Psoas muscle (tissue), 8 donors: ENCODE data around the gene PITPNM3. TPM values are rescaled to one million over a fixed set of nuclear protein-coding genes. Genes with fewer than 3 reads are reported as not detected.

Source experiments
- ATAC-seq, 4 donors: fragments of 200-7000 bp; cut with Tn5 transposase; one replicate each; pipeline ENCODE4 v1.9.1; 2020; ENCODE audit warnings: moderate library complexity in 3 of 4, mild to moderate bottlenecking in 2 of 4
- DNase-seq, 2 donors: peaks; one replicate each; pipeline ENCODE4 v3.0.0-alpha.2; 2020
- H3K27ac ChIP-seq: fragments of 200-600 bp; one replicate; pipeline ENCODE4 v1.8.0; 2022
- H3K27me3 ChIP-seq, 3 donors: fragments of 200-600 bp in 1 of 3; one replicate each; pipeline versions ENCODE4 v1.6.1 to v1.8.0; 2013 to 2022; ENCODE audit warnings: low read length in 2 of 3, mild to moderate bottlenecking in 2 of 3, moderate library complexity in 1 of 3; ENCODE audit not compliant: insufficient read depth in 3 of 3
- H3K36me3 ChIP-seq, 2 donors: fragments of 200-600 bp in 1 of 2; one replicate each; pipeline versions ENCODE4 v1.6.1 to v1.8.0; 2013 to 2022; ENCODE audit warnings: low read depth in 1 of 2, mild to moderate bottlenecking in 1 of 2, moderate library complexity in 1 of 2; ENCODE audit not compliant: insufficient read depth in 1 of 2
- H3K4me1 ChIP-seq: fragments of 200-600 bp; one replicate; pipeline ENCODE4 v1.8.0; 2022
- H3K4me3 ChIP-seq: fragments of 200-600 bp; one replicate; pipeline ENCODE4 v1.8.0; 2022; ENCODE audit warnings: mild to moderate bottlenecking
- H3K9me3 ChIP-seq: fragments of 200-600 bp; one replicate; pipeline ENCODE4 v1.8.0; 2022
- WGBS, 3 donors: extraction: QIAGEN DNeasy Blood & Tissue Kit; methylation state at CpG; one replicate each; pipeline versions ENCODE4 v1.1.6 to v1.1.7; 2013; 5-methylcytosine and 5-hydroxymethylcytosine counted together
- intact Hi-C, 2 donors: fragments of 100-400 bp; cut with DNase I; formaldehyde crosslinking; loops; one replicate each; pipeline versions ENCODE4 v1.11.0 to v1.14.2; 2022
- polyA plus RNA-seq, 3 donors: library from polyadenylated mRNA; stranded (reverse); fragments of 200-250 nt; gene quantifications; one replicate each; pipeline ENCODE4 v1.2.3, GENCODE V29; 2013
- total RNA-seq, 4 donors: library from RNA; stranded (reverse); fragmentation: NEBNext Ultra II Directional in 2 of 4; extraction: Animal tissue kit (Norgen Biotek cat#: 25700) in 2 of 4; gene quantifications; one replicate each; pipeline versions ENCODE4 v1.2.1 to v1.2.4, GENCODE V29; 2021 to 2023
- TF ChIP-seq, protein P1 (sequence below): fragments of 200-600 bp; IDR thresholded peaks from one replicate; pipeline ENCODE4 v1.8.0; 2022; ENCODE audit warnings: antibody characterized with exemption
- donor health status: healthy with polysubstance abuse.
- donor health status: DM: no; HTN: no; CAD: no; lungs with moderate emphysema.
- donor health status: Bipolar disorder and iron deficiency.
- donor health status: healthy.
- donor health status: DM: yes; HTN: yes; CAD: no.
- donor health status: DM: no; HTN: no; CAD: no.
- donor health status: DM: no; HTN: no; CAD: no.
- donor health status: DM: yes; HTN: yes; CAD: no.

PITPNM3 gene
- total and polyA plus RNA-seq, 7 donors: 0.08 to 0.65 (median 0.32) TPM

DNA sequence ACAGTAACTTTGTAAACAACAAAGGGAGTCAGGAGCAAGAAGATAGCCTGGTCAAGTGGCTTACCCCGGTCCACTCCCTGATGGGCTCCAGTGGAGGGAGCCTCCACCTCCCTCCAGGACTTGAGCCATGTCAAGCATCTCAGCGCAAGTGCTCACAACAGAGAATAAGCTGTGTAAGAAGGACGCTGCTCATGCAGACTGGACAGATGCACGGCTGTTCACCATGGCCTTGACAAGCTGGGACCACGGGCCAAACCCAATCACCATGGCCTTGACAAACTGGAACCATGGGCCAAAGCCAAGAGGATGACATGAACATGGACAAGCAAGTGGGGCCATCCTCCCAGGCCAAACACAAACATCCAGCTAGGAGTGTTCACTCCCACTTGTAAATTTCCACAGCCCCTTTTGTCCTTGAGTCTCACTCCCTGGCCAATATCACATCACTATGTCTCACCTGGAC, 3.4 kb upstream of the PITPNM3 start:
- Histone ChIP-seq H3K36me3 (no peaks in the 10 kb centered on the region), H3K4me1 (no peaks in the 10 kb centered on the region), H3K9me3 (no peaks in the 10 kb centered on the region), H3K27ac (no peak overlapping the region), H3K4me3 (no peak overlapping the region), H3K27me3 (peaks cover 0 to 50% (median 11%) of the 10 kb centered on the region in 3 donors)
- DNase-seq (no peak), ATAC-seq (no peak)
- 36 to 65% (median 45%) methylated on average over 5 of the region's 5 CpGs for WGBS, 3 donors
- intact Hi-C loops: no loop called here
- TF ChIP-seq, protein P1, sequence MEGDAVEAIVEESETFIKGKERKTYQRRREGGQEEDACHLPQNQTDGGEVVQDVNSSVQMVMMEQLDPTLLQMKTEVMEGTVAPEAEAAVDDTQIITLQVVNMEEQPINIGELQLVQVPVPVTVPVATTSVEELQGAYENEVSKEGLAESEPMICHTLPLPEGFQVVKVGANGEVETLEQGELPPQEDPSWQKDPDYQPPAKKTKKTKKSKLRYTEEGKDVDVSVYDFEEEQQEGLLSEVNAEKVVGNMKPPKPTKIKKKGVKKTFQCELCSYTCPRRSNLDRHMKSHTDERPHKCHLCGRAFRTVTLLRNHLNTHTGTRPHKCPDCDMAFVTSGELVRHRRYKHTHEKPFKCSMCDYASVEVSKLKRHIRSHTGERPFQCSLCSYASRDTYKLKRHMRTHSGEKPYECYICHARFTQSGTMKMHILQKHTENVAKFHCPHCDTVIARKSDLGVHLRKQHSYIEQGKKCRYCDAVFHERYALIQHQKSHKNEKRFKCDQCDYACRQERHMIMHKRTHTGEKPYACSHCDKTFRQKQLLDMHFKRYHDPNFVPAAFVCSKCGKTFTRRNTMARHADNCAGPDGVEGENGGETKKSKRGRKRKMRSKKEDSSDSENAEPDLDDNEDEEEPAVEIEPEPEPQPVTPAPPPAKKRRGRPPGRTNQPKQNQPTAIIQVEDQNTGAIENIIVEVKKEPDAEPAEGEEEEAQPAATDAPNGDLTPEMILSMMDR: no peak

DNA sequence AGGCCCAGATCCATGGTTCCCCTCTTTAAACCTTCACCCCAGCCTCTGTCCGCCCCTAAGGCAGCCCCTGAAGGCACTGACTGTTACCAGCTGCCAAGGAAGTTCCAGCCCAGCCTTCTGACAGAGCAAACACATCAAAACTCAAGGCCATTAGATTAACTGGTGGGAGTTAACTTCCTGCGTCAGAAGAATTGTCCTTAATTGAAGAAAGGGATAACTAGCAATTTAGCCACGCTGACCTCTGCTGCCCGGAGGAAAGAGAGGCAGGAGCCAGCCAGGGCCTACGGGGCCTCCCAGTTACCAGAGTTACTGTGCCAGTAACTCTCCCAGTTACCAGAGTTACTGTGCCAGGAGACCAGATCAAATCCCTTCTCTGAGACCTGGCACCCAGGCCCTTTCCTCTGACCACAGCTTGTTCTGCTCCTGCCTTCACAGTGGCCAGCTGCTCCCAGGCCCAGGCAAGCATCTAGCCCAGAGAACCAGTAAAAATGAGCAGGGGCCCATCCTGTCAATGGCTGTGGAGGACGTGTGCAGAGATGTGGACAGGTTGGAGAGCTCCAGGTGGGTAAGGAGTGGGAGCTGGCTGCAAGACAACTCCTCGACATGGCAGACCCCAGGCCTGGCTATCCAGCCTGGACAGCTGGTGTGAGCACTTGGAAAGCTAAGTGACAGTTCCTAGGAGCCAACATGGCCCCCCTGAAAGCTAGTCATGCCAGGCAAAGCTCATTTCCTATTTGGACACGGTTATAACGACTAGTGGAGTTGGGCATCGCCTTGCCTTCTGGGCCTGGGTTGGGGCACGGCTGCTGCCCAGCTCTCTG, 2.8 kb upstream of the PITPNM3 start:
- 42 to 58% (median 43%) methylated on average over 11 of the region's 11 CpGs for WGBS, 3 donors
- H3K27me3 ChIP-seq: peaks cover 0 to 57% (median 11%) of the 10 kb centered on the region in 3 donors
- ATAC-seq (no peak), DNase-seq (no peak)
- no peaks in the 10 kb centered on the region for H3K4me1 ChIP-seq
- intact Hi-C loops: no loop called here
- no peak overlapping the region for H3K4me3 ChIP-seq
- no peak overlapping the region for H3K27ac ChIP-seq
- no peaks in the 10 kb centered on the region for H3K9me3 ChIP-seq
- no peaks in the 10 kb centered on the region for H3K36me3 ChIP-seq
- TF ChIP-seq, protein P1: no peak

DNA sequence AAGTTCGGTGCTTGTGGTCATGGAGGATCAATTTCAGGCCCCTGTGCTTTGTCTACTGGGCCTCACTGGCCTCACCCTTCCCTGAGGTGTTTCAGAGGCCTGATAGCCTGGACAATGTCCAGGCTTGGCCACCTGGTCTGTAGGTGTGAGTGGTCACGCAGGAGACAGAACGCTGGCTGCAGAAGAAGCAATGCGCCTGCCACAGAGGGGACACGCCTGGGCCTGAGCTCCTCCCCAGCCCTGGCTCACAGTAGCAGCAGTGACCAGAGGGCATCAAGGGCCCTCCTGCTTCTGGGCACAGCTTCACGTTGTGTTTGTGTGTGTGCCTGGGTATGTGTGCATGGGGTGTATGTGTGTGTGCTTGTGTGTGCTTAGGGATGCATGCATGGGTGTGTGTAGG, 1.9 kb upstream of the PITPNM3 start:
- TF ChIP-seq, protein P1: no peak
- Histone ChIP-seq H3K36me3 (no peaks in the 10 kb centered on the region), H3K4me3 (no peak overlapping the region), H3K27ac (no peak overlapping the region), H3K27me3 (peaks cover 0 to 62% (median 12%) of the 10 kb centered on the region in 3 donors), H3K4me1 (no peaks in the 10 kb centered on the region), H3K9me3 (no peaks in the 10 kb centered on the region)
- DNase-seq: no peak
- ATAC-seq: no peak
- intact Hi-C loops: no loop called here
- 80 to 90% (median 81%) methylated on average over 6 of the region's 6 CpGs for WGBS, 3 donors

DNA sequence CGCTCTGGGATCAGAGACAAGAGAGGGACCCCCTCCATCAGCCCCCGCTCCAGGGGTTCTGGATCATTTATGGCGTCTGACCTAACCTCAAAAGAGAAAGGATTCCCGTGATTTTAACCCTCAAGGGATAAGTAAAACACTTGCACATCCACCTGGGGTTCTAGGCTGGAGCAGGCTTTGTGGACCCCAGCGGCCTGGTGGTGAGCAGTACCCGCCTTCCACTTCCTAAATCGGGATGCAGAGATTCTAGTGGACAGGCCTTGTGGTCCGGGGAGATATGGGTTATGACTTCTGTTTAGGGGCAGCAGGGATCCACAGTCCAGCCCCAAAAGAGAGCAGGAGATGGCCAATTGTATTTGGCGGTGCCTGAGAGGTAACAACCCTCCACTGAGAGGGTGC, 684 bp upstream of the PITPNM3 start:
- WGBS, 3 donors: 73 to 85% (median 78%) methylated on average over 9 of the region's 9 CpGs
- intact Hi-C loops: no loop called here
- TF ChIP-seq, protein P1: no peak
- Histone ChIP-seq H3K36me3 (no peaks in the 10 kb centered on the region), H3K27ac (no peak overlapping the region), H3K9me3 (no peaks in the 10 kb centered on the region), H3K4me1 (no peaks in the 10 kb centered on the region), H3K27me3 (peaks cover 0 to 63% (median 12%) of the 10 kb centered on the region in 3 donors), H3K4me3 (no peak overlapping the region)
- ATAC-seq (no peak), DNase-seq (no peak)
